ENCODE data around the gene FARP2.

Gene FARP2

DNA sequence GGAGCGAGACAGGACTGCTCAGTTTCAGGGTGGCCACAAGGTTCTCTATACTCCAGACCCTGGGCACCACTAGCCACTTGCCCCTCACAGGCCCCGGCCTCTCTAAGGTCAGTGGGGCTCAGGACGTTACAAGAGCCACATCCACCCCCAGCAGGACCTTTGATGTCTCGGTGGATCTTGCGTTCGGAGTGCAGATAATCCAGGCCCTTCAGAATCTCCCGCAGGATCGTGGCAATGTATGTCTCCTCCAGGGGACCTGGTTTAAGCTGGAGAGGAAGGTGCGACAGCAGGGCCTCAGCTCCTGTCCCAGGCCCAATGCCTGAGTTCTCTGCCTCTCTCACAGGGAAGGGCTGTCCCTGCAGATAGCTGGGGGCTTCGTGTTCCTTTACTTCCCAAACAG is 143.9 kb downstream of the FARP2 start:
- Histone ChIP-seq H3K4me2 (ENCODE audit: low read length) (no peak overlapping the region), H3K36me3 (ENCODE audit: control insufficient read depth, insufficient read depth, low read length) (no peaks in the 10 kb centered on the region), H3K79me2 (no peaks in the 10 kb centered on the region), H3K9ac (no peak overlapping the region), H3K9me3 (ENCODE audit: control insufficient read depth, low read length) (no peaks in the 10 kb centered on the region), H3K4me3 (ENCODE audit: low read depth, low read length) (no peak overlapping the region), H3K4me1 (no peaks in the 10 kb centered on the region), H2AFZ (no peak overlapping the region), H3K27ac (no peak overlapping the region), H3K27me3 (ENCODE audit: control insufficient read depth, insufficient read depth, low read length) (no peaks in the 10 kb centered on the region)
- TF ChIP-seq, protein P1, sequence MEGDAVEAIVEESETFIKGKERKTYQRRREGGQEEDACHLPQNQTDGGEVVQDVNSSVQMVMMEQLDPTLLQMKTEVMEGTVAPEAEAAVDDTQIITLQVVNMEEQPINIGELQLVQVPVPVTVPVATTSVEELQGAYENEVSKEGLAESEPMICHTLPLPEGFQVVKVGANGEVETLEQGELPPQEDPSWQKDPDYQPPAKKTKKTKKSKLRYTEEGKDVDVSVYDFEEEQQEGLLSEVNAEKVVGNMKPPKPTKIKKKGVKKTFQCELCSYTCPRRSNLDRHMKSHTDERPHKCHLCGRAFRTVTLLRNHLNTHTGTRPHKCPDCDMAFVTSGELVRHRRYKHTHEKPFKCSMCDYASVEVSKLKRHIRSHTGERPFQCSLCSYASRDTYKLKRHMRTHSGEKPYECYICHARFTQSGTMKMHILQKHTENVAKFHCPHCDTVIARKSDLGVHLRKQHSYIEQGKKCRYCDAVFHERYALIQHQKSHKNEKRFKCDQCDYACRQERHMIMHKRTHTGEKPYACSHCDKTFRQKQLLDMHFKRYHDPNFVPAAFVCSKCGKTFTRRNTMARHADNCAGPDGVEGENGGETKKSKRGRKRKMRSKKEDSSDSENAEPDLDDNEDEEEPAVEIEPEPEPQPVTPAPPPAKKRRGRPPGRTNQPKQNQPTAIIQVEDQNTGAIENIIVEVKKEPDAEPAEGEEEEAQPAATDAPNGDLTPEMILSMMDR (IDR thresholded peaks at IDR 0.05): no peak

DNA sequence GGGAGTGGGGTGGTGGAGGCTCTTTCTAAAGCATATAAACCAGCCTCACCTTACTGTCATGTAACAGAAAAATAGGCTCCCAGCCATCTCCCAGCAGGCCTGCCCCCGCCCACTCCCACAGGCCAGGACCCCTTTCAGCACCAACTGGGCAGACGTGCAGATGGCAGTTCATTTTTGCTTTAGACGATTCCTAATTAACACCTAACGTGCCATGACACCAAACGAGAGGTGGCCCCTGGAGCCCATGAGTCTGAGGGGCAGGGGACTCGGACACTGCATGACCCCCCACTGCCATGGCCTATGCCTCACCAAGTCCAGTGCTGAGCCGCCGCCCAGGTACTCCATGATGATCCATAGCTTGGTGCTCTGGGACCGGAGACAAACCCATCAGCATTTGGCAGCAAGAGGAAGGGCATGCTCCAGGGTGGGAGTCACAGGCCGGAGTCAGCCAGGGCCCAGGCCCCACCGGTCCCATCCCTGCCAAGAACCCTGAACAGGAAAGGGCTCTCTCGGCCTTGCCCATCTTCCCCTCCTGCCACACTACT is 144.4 kb downstream of the FARP2 start:
- TF ChIP-seq, protein P1 (IDR thresholded peaks at IDR 0.05): no peak
- no peaks in the 10 kb centered on the region for H3K27me3 ChIP-seq (ENCODE audit: control insufficient read depth, insufficient read depth, low read length)
- no peak overlapping the region for H2AFZ ChIP-seq
- no peak overlapping the region for H3K9ac ChIP-seq
- no peaks in the 10 kb centered on the region for H3K9me3 ChIP-seq (ENCODE audit: control insufficient read depth, low read length)
- no peak overlapping the region for H3K27ac ChIP-seq
- no peak overlapping the region for H3K4me3 ChIP-seq (ENCODE audit: low read depth, low read length)
- H3K4me2 ChIP-seq (ENCODE audit: low read length): no peak overlapping the region
- no peaks in the 10 kb centered on the region for H3K36me3 ChIP-seq (ENCODE audit: control insufficient read depth, insufficient read depth, low read length)
- H3K79me2 ChIP-seq: peaks cover 1% of the 10 kb centered on the region
- H3K4me1 ChIP-seq: no peaks in the 10 kb centered on the region

DNA sequence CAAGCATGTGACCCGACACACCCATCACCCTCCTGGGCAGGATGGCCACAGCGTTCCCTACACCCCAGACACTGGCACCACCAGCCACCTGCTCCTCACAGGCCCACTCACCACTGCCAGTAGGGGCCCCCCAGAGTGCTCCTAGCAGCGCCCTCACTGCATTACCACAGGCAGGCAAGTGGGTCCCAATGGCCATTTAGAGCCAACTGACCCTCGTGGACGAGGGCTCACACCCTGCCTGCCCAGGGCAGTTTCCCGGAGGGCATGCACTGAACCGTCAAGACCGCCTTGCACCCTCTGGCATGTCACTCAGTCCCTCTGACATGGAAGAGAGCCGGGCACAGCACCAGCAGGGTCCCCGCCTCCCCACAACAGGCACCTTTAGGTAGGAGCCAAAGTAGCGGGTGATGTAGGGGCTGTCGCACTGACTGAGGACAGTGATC is 145.0 kb downstream of the FARP2 start:
- H3K27me3 ChIP-seq (ENCODE audit: control insufficient read depth, insufficient read depth, low read length): no peaks in the 10 kb centered on the region
- peaks cover 7% of the 10 kb centered on the region for H3K79me2 ChIP-seq
- no peaks in the 10 kb centered on the region for H3K4me1 ChIP-seq
- no peak overlapping the region for H2AFZ ChIP-seq
- H3K4me2 ChIP-seq (ENCODE audit: low read length): no peak overlapping the region
- TF ChIP-seq, protein P1 (IDR thresholded peaks at IDR 0.05): no peak
- H3K27ac ChIP-seq: no peak overlapping the region
- H3K4me3 ChIP-seq (ENCODE audit: low read depth, low read length): no peak overlapping the region
- H3K36me3 ChIP-seq (ENCODE audit: control insufficient read depth, insufficient read depth, low read length): no peaks in the 10 kb centered on the region
- H3K9ac ChIP-seq: no peak overlapping the region
- no peaks in the 10 kb centered on the region for H3K9me3 ChIP-seq (ENCODE audit: control insufficient read depth, low read length)

DNA sequence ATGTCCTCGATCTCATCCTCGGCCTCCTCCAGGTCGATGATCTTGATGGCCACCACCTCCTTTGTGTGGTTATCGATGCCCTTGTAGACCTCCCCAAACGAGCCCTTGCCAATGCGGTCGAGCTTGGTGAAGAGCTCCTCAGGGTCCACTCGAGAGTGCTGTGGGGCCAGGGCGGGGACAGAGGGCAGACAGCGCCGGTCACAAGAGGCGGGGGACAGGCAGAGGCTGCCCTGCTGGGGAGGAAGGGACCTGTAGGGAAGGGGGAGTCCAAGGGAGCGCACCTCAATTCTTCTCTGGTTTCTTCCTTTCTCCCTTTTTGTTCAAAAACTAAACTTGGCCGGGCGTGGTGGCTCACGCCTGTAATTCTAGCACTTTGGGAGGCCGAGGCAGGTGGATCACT is 145.5 kb downstream of the FARP2 start:
- H3K79me2 ChIP-seq: peaks cover 10% of the 10 kb centered on the region
- no peaks in the 10 kb centered on the region for H3K9me3 ChIP-seq (ENCODE audit: control insufficient read depth, low read length)
- H2AFZ ChIP-seq: no peak overlapping the region
- H3K4me2 ChIP-seq (ENCODE audit: low read length): no peak overlapping the region
- no peak overlapping the region for H3K27ac ChIP-seq
- H3K27me3 ChIP-seq (ENCODE audit: control insufficient read depth, insufficient read depth, low read length): no peaks in the 10 kb centered on the region
- no peaks in the 10 kb centered on the region for H3K36me3 ChIP-seq (ENCODE audit: control insufficient read depth, insufficient read depth, low read length)
- H3K9ac ChIP-seq: no peak overlapping the region
- H3K4me1 ChIP-seq: no peaks in the 10 kb centered on the region
- TF ChIP-seq, protein P1 (IDR thresholded peaks at IDR 0.05): no peak
- no peak overlapping the region for H3K4me3 ChIP-seq (ENCODE audit: low read depth, low read length)

DNA sequence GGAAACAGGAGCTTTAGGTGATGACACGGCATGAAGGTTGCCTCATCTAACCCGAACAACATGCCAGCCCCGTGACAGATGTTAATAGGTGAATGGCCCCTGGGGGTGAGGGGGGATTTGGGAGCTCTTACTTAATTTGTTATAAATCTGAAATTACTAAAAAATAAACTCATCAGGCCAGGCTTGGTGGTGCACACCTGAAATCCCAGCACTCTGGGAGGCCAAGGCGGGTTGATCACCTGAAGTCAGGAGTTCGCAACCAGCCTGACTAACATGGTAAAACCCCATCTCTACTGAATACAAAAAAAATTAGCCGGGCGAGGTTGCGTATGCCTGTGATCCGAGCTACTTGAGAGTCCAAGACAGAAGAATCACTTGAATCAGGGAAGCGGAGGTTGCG is 146.2 kb downstream of the FARP2 start:
- no peaks in the 10 kb centered on the region for H3K36me3 ChIP-seq (ENCODE audit: control insufficient read depth, insufficient read depth, low read length)
- H2AFZ ChIP-seq: no peak overlapping the region
- no peak overlapping the region for H3K4me2 ChIP-seq (ENCODE audit: low read length)

More for the DNA sequence above, 146.2 kb downstream of the FARP2 start:
- no peaks in the 10 kb centered on the region for H3K27me3 ChIP-seq (ENCODE audit: control insufficient read depth, insufficient read depth, low read length)
- TF ChIP-seq, protein P1 (IDR thresholded peaks at IDR 0.05): no peak
- peaks cover 4% of the 10 kb centered on the region for H3K4me1 ChIP-seq
- H3K27ac ChIP-seq: no peak overlapping the region
- no peaks in the 10 kb centered on the region for H3K9me3 ChIP-seq (ENCODE audit: control insufficient read depth, low read length)
- H3K79me2 ChIP-seq: peaks cover 10% of the 10 kb centered on the region
- H3K4me3 ChIP-seq (ENCODE audit: low read depth, low read length): no peak overlapping the region
- H3K9ac ChIP-seq: no peak overlapping the region

Data from parathyroid adenoma (tissue), 2 donors.